Skeletal muscle tissue (tissue), 5 donors: ENCODE measurements around the gene KDM1A. TPM values are rescaled to one million over a fixed set of nuclear protein-coding genes. Genes with fewer than 3 reads are reported as not detected.

Experiments used
- H3K27ac ChIP-seq: one replicate; pipeline ENCODE4 v1.7.0; 2013; ENCODE audit warnings: mild to moderate bottlenecking, low read depth, low read length, inconsistent platforms
- H3K27me3 ChIP-seq, 3 donors: one replicate each; pipeline ENCODE4 v1.7.0; 2013; ENCODE audit warnings: low read length in 3 of 3; ENCODE audit not compliant: control insufficient read depth in 3 of 3, insufficient read depth in 3 of 3
- H3K36me3 ChIP-seq, 3 donors: one replicate each; pipeline ENCODE4 v1.7.0; 2013; ENCODE audit warnings: low read length in 3 of 3; ENCODE audit not compliant: control insufficient read depth in 3 of 3, insufficient read depth in 3 of 3
- H3K4me1 ChIP-seq, 3 donors: one replicate each; pipeline ENCODE4 v1.7.0; 2013; ENCODE audit warnings: low read length in 3 of 3, mild to moderate bottlenecking in 3 of 3; ENCODE audit not compliant: control insufficient read depth in 3 of 3, insufficient read depth in 3 of 3
- H3K4me3 ChIP-seq, 3 donors: one replicate each; pipeline ENCODE4 v1.7.0; 2013; ENCODE audit warnings: low read length in 3 of 3
- H3K9ac ChIP-seq, 3 donors: one replicate each; pipeline ENCODE4 v1.7.0; 2013; ENCODE audit warnings: low read length in 3 of 3, mild to moderate bottlenecking in 3 of 3, moderate library complexity in 2 of 3, low read depth in 1 of 3
- H3K9me3 ChIP-seq, 3 donors: one replicate each; pipeline ENCODE4 v1.7.0; 2013; ENCODE audit warnings: low read length in 3 of 3; ENCODE audit not compliant: control insufficient read depth in 3 of 3
- small RNA-seq: library from RNA; depleted of rRNA; stranded (forward); fragments of <200 nt; gene quantifications from one replicate; pipeline ENCODE3, GENCODE V24; 2014
- total RNA-seq: library from RNA; depleted of rRNA; stranded (reverse); fragments of >200 nt; gene quantifications from one replicate; pipeline ENCODE4 v1.2.3, GENCODE V29; 2014
- donor health status: Osteomylitis.

KDM1A gene
- total RNA-seq, 1 donor from 2014 or later, result 103 TPM

DNA sequence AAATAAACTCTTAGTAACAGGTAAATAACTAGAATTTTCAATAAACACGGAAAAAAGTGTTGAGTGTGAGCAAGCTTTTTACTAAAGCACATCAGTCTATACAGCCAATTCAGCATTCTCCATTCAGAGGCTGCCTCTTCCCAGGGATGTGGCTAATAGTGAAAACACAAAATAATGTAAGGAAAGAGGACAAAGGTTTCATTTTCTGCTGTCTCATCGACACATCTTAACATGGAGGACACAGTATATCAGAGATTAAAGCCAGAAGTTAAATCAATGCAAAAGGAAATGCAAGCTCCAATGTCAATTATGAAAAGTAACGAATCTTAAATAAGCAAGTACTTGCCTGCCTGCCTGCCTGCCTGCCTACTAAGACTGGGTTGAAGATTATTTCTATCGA lies 106.2 kb downstream of the KDM1A start:
- H3K27me3 ChIP-seq, result no peaks in the 10 kb centered on the region
- H3K36me3 ChIP-seq, result no peaks in the 10 kb centered on the region
- H3K9me3 ChIP-seq, result no peaks in the 10 kb centered on the region
- no peak overlapping the region for H3K27ac ChIP-seq
- H3K4me3 ChIP-seq, result no peak overlapping the region
- H3K9ac ChIP-seq, result no peak overlapping the region
- H3K4me1 ChIP-seq, result peaks cover 8 to 10% (median 9%) of the 10 kb centered on the region in 3 donors

DNA sequence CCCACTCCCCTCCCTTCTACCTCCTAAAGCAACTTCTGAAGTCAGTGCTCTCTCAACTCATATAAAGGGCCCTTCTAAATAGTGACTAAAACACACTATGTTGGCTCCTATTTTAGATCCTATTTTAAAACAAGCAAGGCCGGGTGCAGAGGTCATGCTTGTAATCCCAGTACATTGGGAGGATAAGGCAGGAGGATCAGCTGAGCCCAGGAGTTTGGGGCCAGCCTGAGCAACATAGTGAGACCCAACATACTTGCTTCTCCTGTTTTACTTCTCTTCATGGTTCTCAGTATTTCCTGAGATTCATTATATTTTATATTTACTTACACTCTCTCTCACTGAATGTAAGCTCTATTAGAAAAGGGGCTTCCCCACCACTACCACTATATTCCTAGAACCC lies 106.9 kb downstream of the KDM1A start:
- H3K36me3 ChIP-seq, result no peaks in the 10 kb centered on the region
- H3K27ac ChIP-seq, result no peak overlapping the region
- H3K4me1 ChIP-seq, result peaks cover 8 to 10% (median 9%) of the 10 kb centered on the region in 3 donors
- H3K9me3 ChIP-seq, result no peaks in the 10 kb centered on the region
- no peak overlapping the region for H3K9ac ChIP-seq
- no peaks in the 10 kb centered on the region for H3K27me3 ChIP-seq
- H3K4me3 ChIP-seq, result no peak overlapping the region

DNA sequence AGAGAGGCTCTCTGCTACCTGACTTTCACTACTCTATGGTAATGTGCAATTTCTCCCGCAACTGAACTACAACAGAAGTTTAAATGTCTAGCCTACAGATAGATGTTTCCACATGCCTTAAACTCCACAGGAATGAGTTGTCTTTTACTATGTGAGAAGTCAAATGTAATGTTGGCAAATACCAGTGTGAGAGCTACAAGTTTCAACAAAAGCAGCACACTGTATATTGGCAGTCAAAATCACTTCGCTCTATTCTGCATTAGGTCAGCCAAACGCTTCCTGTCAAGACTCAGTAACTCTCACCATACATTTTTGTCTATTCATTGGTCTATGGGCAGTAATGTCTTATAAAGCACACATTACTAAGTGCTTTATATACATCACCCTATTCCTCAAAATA lies 107.5 kb downstream of the KDM1A start:
- Histone ChIP-seq H3K9ac (no peak overlapping the region), H3K36me3 (no peaks in the 10 kb centered on the region), H3K4me3 (no peak overlapping the region), H3K9me3 (no peaks in the 10 kb centered on the region), H3K27ac (no peak overlapping the region), H3K27me3 (no peaks in the 10 kb centered on the region), H3K4me1 (peaks cover 8 to 10% (median 9%) of the 10 kb centered on the region in 3 donors)

DNA sequence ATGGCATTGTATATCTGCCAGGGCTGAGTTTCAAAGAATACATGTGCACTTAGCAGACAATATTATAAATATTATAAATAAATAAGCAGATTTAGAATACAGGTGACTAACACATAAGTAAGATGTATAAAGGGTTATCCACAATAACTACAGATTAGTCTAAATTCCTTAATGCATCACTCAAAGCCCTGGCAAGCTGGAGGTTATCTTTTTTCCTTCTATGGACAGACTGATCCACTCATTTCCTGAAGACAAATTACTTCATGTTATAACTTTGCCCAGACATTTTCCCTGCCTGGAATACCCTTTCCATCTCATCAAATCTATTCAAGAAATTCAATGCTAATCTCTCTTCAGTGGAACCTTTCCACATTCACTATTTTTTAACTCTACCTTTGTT lies 110.6 kb downstream of the KDM1A start:
- no peak overlapping the region for H3K9ac ChIP-seq
- no peaks in the 10 kb centered on the region for H3K27me3 ChIP-seq
- no peaks in the 10 kb centered on the region for H3K9me3 ChIP-seq
- H3K36me3 ChIP-seq, result no peaks in the 10 kb centered on the region
- no peak overlapping the region for H3K27ac ChIP-seq
- peaks cover 0 to 3% (median 0%) of the 10 kb centered on the region in 3 donors for H3K4me1 ChIP-seq
- no peak overlapping the region for H3K4me3 ChIP-seq

DNA sequence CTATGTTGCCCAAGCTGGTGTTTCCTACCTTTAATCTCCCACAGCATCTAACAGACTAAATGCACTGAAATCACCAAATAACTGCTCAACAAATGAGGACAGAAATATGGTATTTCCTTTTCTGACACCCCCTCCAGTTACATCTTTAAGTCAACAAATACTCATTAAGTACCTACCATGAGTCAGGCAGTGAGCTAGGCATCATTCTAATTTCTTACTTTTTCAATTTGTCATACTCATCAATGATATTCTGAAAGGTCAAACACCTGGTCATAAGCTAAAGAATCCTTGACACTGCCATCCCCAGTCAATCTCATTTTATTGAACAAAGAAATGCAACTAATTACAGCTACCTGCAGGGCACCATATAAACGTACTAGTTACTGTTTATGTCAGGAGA lies 112.8 kb downstream of the KDM1A start:
- Histone ChIP-seq H3K4me3 (no peak overlapping the region), H3K9me3 (no peaks in the 10 kb centered on the region), H3K27me3 (no peaks in the 10 kb centered on the region), H3K36me3 (no peaks in the 10 kb centered on the region), H3K4me1 (no peaks in the 10 kb centered on the region), H3K9ac (no peak overlapping the region), H3K27ac (no peak overlapping the region)

Small RNAs within 50 kb of the gene (small RNA-seq; reads per million reads assigned to genes)
- gene MIR3115, result not detected
- not detected for gene MIR4419A

Other genes starting within 250 kb of the KDM1A start
- gene LACTBL1, start 46.6 kb upstream of the KDM1A start, total RNA-seq, result not detected
- gene TEX46, start 3.6 kb upstream of the KDM1A start, total RNA-seq, result not detected
- 9.9 TPM for gene LUZP1, start 149.4 kb downstream of the KDM1A start, total RNA-seq
- gene HTR1D, start 198.0 kb downstream of the KDM1A start, total RNA-seq, result not detected